ENCODE measurements around the gene ITPRIPL2. TPM values are rescaled to one million over a fixed set of nuclear protein-coding genes. Genes with fewer than 3 reads are reported as not detected.

Gene ITPRIPL2
- total RNA-seq, 1 experiment from 2014 or later = 26.7 TPM

GRCh38 chr16:19112099-19112407 is 1.7 kb upstream of the ITPRIPL2 start:
- no peak for DNase-seq (ENCODE audit: low read depth, low spot score)
- in situ Hi-C loops (cut with HindIII; ENCODE audit: low pct_unique_long_range_greater_than_20kb, low sequenced_read_pairs) = no loop called here

GRCh38 chr16:19114359-19115147 is 789 bp downstream of the ITPRIPL2 start:
- no peak for DNase-seq (ENCODE audit: low read depth, low spot score)
- in situ Hi-C loops (cut with HindIII; ENCODE audit: low pct_unique_long_range_greater_than_20kb, low sequenced_read_pairs) = no loop called here

GRCh38 chr16:19115148-19116021 is 1.6 kb downstream of the ITPRIPL2 start:
- no peak for DNase-seq (ENCODE audit: low read depth, low spot score)
- in situ Hi-C loops (cut with HindIII; ENCODE audit: low pct_unique_long_range_greater_than_20kb, low sequenced_read_pairs) = no loop called here

- DNase-seq (ENCODE audit: low read depth, low spot score) = no peak
These were observed 3.1 kb downstream of the ITPRIPL2 start for GRCh38 chr16:19116711-19117449.

GRCh38 chr16:19118938-19119431 is 5.2 kb downstream of the ITPRIPL2 start:
- peak; percentile 53 for DNase-seq (ENCODE audit: low read depth, low spot score)
- in situ Hi-C loops (cut with HindIII; ENCODE audit: low pct_unique_long_range_greater_than_20kb, low sequenced_read_pairs) = no loop called here

More at GRCh38 chr16:19116711-19117449, 3.1 kb downstream of the ITPRIPL2 start:
- in situ Hi-C loops (cut with HindIII; ENCODE audit: low pct_unique_long_range_greater_than_20kb, low sequenced_read_pairs) = no loop called here

GRCh38 chr16:19119564-19119963 is 5.8 kb downstream of the ITPRIPL2 start:
- in situ Hi-C loops (cut with HindIII; ENCODE audit: low pct_unique_long_range_greater_than_20kb, low sequenced_read_pairs) = no loop called here
- DNase-seq (ENCODE audit: low read depth, low spot score) = no peak

- no peak for DNase-seq (ENCODE audit: low read depth, low spot score)
- in situ Hi-C loops (cut with HindIII; ENCODE audit: low pct_unique_long_range_greater_than_20kb, low sequenced_read_pairs) = no loop called here
These were observed 9.9 kb downstream of the ITPRIPL2 start for GRCh38 chr16:19123535-19124178.

GRCh38 chr16:19126300-19126699 is 12.5 kb downstream of the ITPRIPL2 start:
- in situ Hi-C loops (cut with HindIII; ENCODE audit: low pct_unique_long_range_greater_than_20kb, low sequenced_read_pairs) = no loop called here

GRCh38 chr16:19127205-19127604 is 13.4 kb downstream of the ITPRIPL2 start:
- in situ Hi-C loops (cut with HindIII; ENCODE audit: low pct_unique_long_range_greater_than_20kb, low sequenced_read_pairs) = no loop called here
- no peak for DNase-seq (ENCODE audit: low read depth, low spot score)

More at GRCh38 chr16:19126300-19126699, 12.5 kb downstream of the ITPRIPL2 start:
- DNase-seq (ENCODE audit: low read depth, low spot score) = no peak

GRCh38 chr16:19127674-19128131 is 13.9 kb downstream of the ITPRIPL2 start:
- in situ Hi-C loops (cut with HindIII; ENCODE audit: low pct_unique_long_range_greater_than_20kb, low sequenced_read_pairs) = no loop called here
- DNase-seq (ENCODE audit: low read depth, low spot score) = no peak

- DNase-seq (ENCODE audit: low read depth, low spot score) = no peak
- in situ Hi-C loops (cut with HindIII; ENCODE audit: low pct_unique_long_range_greater_than_20kb, low sequenced_read_pairs) = no loop called here
These were observed 14.9 kb downstream of the ITPRIPL2 start for GRCh38 chr16:19128454-19129200.

- in situ Hi-C loops (cut with HindIII; ENCODE audit: low pct_unique_long_range_greater_than_20kb, low sequenced_read_pairs) = no loop called here
- no peak for DNase-seq (ENCODE audit: low read depth, low spot score)
These were observed 16.6 kb downstream of the ITPRIPL2 start for GRCh38 chr16:19130385-19130784.

- in situ Hi-C loops (cut with HindIII; ENCODE audit: low pct_unique_long_range_greater_than_20kb, low sequenced_read_pairs) = no loop called here
- peak; percentile 62 for DNase-seq (ENCODE audit: low read depth, low spot score)
These were observed 17.4 kb downstream of the ITPRIPL2 start for GRCh38 chr16:19130852-19131824.

- no peak for DNase-seq (ENCODE audit: low read depth, low spot score)
- in situ Hi-C loops (cut with HindIII; ENCODE audit: low pct_unique_long_range_greater_than_20kb, low sequenced_read_pairs) = no loop called here
These were observed 18.1 kb downstream of the ITPRIPL2 start for GRCh38 chr16:19131825-19132218.

- no peak for DNase-seq (ENCODE audit: low read depth, low spot score)
- in situ Hi-C loops (cut with HindIII; ENCODE audit: low pct_unique_long_range_greater_than_20kb, low sequenced_read_pairs) = no loop called here
These were observed 18.5 kb downstream of the ITPRIPL2 start for GRCh38 chr16:19132255-19132654.

- no peak for DNase-seq (ENCODE audit: low read depth, low spot score)
- in situ Hi-C loops (cut with HindIII; ENCODE audit: low pct_unique_long_range_greater_than_20kb, low sequenced_read_pairs) = no loop called here
These were observed 19.1 kb downstream of the ITPRIPL2 start for GRCh38 chr16:19132898-19133297.

Measured in SK-MEL-5 (cell line).